Measurements from ENCODE around the gene FXR1.

The FXR1 gene

GRCh38 chr3:181009225-181009624 is 96.8 kb downstream of the FXR1 start:
- DNase-seq: no peak

DNA sequence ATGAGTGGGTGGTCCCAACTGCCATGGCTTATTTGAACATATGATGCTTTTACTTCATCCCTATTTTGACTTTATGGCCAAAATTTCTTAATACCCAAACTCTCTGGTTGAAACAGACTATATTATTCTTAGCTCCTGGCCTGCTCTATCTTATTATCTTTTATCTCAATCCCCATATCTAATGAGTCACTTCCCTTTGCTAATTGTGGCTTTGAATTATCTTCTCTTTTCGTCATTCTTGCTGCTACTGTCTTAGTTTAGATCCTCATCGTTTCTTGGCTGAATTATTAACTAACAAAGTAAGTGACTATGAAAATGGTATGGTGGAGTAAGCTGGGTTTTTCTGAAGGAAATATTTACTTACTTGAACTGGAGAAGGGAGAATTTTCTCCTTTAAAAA is 105.2 kb downstream of the FXR1 start:
- DNase-seq: no peak

GRCh38 chr3:181025204-181025603 is 112.7 kb downstream of the FXR1 start:
- no peak for DNase-seq

- no peak for DNase-seq
These were observed 118.5 kb downstream of the FXR1 start for GRCh38 chr3:181030948-181031347.
